Neuronal stem cell (in vitro differentiated cells): ENCODE measurements around the gene PSMG4.

Source experiments
- DNase-seq: peaks from one replicate; pipeline ENCODE4 v3.0.0-alpha.2; 2013; ENCODE audit warnings: low spot score
- H2AFZ ChIP-seq: one replicate; pipeline ENCODE4 v1.6.1; 2013; ENCODE audit warnings: mild to moderate bottlenecking, low read length, inconsistent platforms
- H2AK5ac ChIP-seq: 2 replicates; pipeline ENCODE4 v1.6.1; 2013; ENCODE audit warnings: low read depth, mild to moderate bottlenecking, inconsistent platforms, low read length, moderate library complexity, mixed read lengths
- H2BK120ac ChIP-seq: 2 replicates; pipeline ENCODE4 v1.6.1; 2013; ENCODE audit warnings: low read depth, mild to moderate bottlenecking, inconsistent platforms, low read length, moderate library complexity, mixed read lengths
- H2BK12ac ChIP-seq: one replicate; pipeline ENCODE4 v1.6.1; 2013; ENCODE audit warnings: low read length, inconsistent platforms
- H2BK15ac ChIP-seq: 2 replicates; pipeline ENCODE4 v1.6.1; 2013; ENCODE audit warnings: mild to moderate bottlenecking, low read length, inconsistent platforms, mixed read lengths
- H2BK5ac ChIP-seq: one replicate; pipeline ENCODE4 v1.6.1; 2013; ENCODE audit warnings: inconsistent platforms, mild to moderate bottlenecking, low read length, moderate library complexity
- H3K14ac ChIP-seq: one replicate; pipeline ENCODE4 v1.6.1; 2013; ENCODE audit warnings: low read length, inconsistent platforms
- H3K18ac ChIP-seq: 2 replicates; pipeline ENCODE4 v1.6.1; 2013; ENCODE audit warnings: low read length, inconsistent platforms
- H3K23ac ChIP-seq: 2 replicates; pipeline ENCODE4 v1.6.1; 2013; ENCODE audit warnings: low read depth, mild to moderate bottlenecking, mixed read lengths, low read length, inconsistent platforms; ENCODE audit not compliant: poor library complexity
- H3K27ac ChIP-seq: replicated peaks from 3 replicates; pipeline ENCODE4 v1.5.1; 2013; ENCODE audit warnings: low read length, inconsistent platforms
- H3K27me3 ChIP-seq, 3 experiments: 2 replicates each; pipeline ENCODE4 v1.6.1; 2013; ENCODE audit warnings: low read length in 3 of 3, mild to moderate bottlenecking in 2 of 3, inconsistent platforms in 1 of 3, low read depth in 1 of 3, mixed read lengths in 1 of 3, moderate library complexity in 1 of 3; ENCODE audit not compliant: control insufficient read depth in 3 of 3, insufficient read depth in 3 of 3
- H3K36me3 ChIP-seq, 2 donors: replicated peaks in 1 of 2; 2 replicates each; pipeline ENCODE4 v1.6.1; 2013; ENCODE audit warnings: low read length in 2 of 2; ENCODE audit not compliant: control insufficient read depth in 2 of 2, insufficient read depth in 2 of 2
- H3K4ac ChIP-seq: 2 replicates; pipeline ENCODE4 v1.6.1; 2013; ENCODE audit warnings: inconsistent platforms, mild to moderate bottlenecking, low read length, moderate library complexity
- H3K4me1 ChIP-seq, 2 donors: 1 replicate in 1 of 2; 2 replicates in 1 of 2; pipeline ENCODE4 v1.6.1; 2013; ENCODE audit warnings: low read length in 2 of 2, low read depth in 1 of 2; ENCODE audit not compliant: control insufficient read depth in 2 of 2, insufficient read depth in 1 of 2
- H3K4me2 ChIP-seq: one replicate; pipeline ENCODE4 v1.6.1; 2013; ENCODE audit warnings: mild to moderate bottlenecking, low read length, inconsistent platforms; ENCODE audit not compliant: insufficient read depth, poor library complexity, severe bottlenecking
- H3K4me3 ChIP-seq, 2 donors: 2 replicates each; pipeline ENCODE4 v1.5.1; 2013; ENCODE audit warnings: low read length in 2 of 2, mild to moderate bottlenecking in 2 of 2, inconsistent platforms in 1 of 2, moderate library complexity in 1 of 2
- H3K79me1 ChIP-seq: one replicate; pipeline ENCODE4 v1.6.1; 2013; ENCODE audit warnings: low read depth, mild to moderate bottlenecking, inconsistent platforms, low read length, moderate library complexity
- H3K9ac ChIP-seq: one replicate; pipeline ENCODE4 v1.6.1; 2013; ENCODE audit warnings: mild to moderate bottlenecking, low read depth, low read length, inconsistent platforms; ENCODE audit not compliant: poor library complexity
- H3K9me3 ChIP-seq, 2 donors: replicated peaks in 1 of 2; 2 replicates each; pipeline versions ENCODE3 to v1.6.1; 2013; ENCODE audit warnings: low read length in 2 of 2, mild to moderate bottlenecking in 2 of 2, inconsistent platforms in 1 of 2, low read depth in 1 of 2, mixed read lengths in 1 of 2, moderate library complexity in 1 of 2; ENCODE audit not compliant: control insufficient read depth in 2 of 2, insufficient read depth in 1 of 2
- H4K8ac ChIP-seq: one replicate; pipeline ENCODE4 v1.6.1; 2013; ENCODE audit warnings: low read depth, mild to moderate bottlenecking, inconsistent platforms, low read length, moderate library complexity
- H4K91ac ChIP-seq: one replicate; pipeline ENCODE4 v1.6.1; 2013; ENCODE audit warnings: low read length, low read depth, mild to moderate bottlenecking, inconsistent platforms; ENCODE audit not compliant: poor library complexity
- WGBS, 2 donors: extraction: QIAGEN DNeasy Blood & Tissue Kit; methylation state at CpG; one replicate each; pipeline ENCODE4 v1.1.7; 2013; ENCODE audit warnings: missing lambda C conversion rate in 2 of 2, mixed read lengths in 1 of 2; ENCODE audit not compliant: insufficient read length in 2 of 2, insufficient replicate concordance in 1 of 2; ENCODE audit errors: extremely low coverage in 2 of 2; 5-methylcytosine and 5-hydroxymethylcytosine counted together

Gene PSMG4

DNA sequence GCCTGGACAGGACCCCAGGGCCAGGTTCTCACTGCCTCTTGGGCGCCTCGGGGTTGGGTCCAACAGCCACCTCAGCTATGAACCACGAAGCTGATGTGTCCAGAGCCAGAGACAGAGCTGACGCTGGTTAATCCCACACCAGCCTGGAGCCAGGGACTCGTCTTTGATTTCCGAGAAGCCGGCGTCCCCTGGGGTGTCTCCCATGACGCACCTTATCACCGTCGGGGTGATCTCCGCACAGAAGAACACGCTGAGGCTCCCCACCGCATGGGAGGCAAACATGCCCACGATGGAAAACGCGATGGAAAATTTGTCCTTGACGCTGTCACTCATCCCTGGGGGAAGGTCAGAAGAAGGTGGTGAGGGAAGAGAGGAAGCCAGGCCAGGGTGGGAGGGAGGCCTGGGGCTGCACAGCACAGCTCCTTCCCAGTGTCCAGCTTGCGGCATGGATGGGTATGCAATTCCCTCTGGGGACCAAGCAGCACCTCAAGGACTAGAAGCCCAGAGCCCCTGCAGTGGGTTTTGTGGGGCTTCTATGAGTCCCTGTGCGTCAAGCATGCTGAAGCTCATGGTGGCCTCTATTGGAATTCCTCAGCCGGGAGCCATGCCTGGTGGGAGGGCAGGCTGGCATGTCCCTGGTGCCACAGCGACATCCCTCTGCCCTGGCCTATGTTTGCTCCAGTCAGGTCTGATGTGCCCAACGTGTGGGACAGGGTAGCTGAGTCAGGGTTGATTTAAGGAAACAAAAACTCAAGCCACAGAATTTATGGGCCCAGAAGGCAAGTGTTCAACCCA, 25.1 kb downstream of the PSMG4 start:
- no peak overlapping the region for H3K4me2 ChIP-seq
- H3K23ac ChIP-seq, result peak overlapping the region; percentile 98
- peak overlapping the region; percentile 84 for H2BK15ac ChIP-seq
- no peaks in the 10 kb centered on the region for H3K79me1 ChIP-seq
- no peak overlapping the region for H2AK5ac ChIP-seq
- peak overlapping the region; percentile 34 for H3K9ac ChIP-seq
- no peak overlapping the region for H4K8ac ChIP-seq
- H3K27ac ChIP-seq, result no peak overlapping the region
- no peak overlapping the region for H2AFZ ChIP-seq
- no peak overlapping the region for H3K4me3 ChIP-seq
- H2BK12ac ChIP-seq, result no peak overlapping the region
- H3K18ac ChIP-seq, result peak overlapping the region; percentile 77
- H3K9me3 ChIP-seq, result no peaks in the 10 kb centered on the region
- no peak for DNase-seq
- H3K14ac ChIP-seq, result no peak overlapping the region
- no peak overlapping the region for H2BK120ac ChIP-seq
- H3K4me1 ChIP-seq, result peaks cover 21 to 24% of the 10 kb centered on the region in 2 donors
- no peak overlapping the region for H3K4ac ChIP-seq
- no peak overlapping the region for H2BK5ac ChIP-seq
- H3K27me3 ChIP-seq, result no peaks in the 10 kb centered on the region
- H3K36me3 ChIP-seq, result peaks cover 6 to 45% of the 10 kb centered on the region in 2 donors
- WGBS, 2 donors, result no CpG with 5 or more reads among the region's 23 CpGs
- H4K91ac ChIP-seq, result no peak overlapping the region

GRCh38 chr6:3284436-3284876, 25.7 kb downstream of the PSMG4 start:
- Histone ChIP-seq H2AFZ (no peak overlapping the region), H3K79me1 (no peaks in the 10 kb centered on the region), H3K4me2 (no peak overlapping the region), H2BK15ac (peak overlapping the region; percentile 84), H2BK12ac (no peak overlapping the region), H2BK5ac (no peak overlapping the region), H3K14ac (peak overlapping the region; percentile 82), H3K4me3 (no peak overlapping the region), H3K36me3 (peaks cover 6 to 51% of the 10 kb centered on the region in 2 donors), H3K4ac (no peak overlapping the region), H3K4me1 (peaks cover 21 to 24% of the 10 kb centered on the region in 2 donors), H4K8ac (peak overlapping the region; percentile 53), H3K9ac (peak overlapping the region; percentile 34), H3K27ac (no peak overlapping the region), H2BK120ac (no peak overlapping the region), H2AK5ac (peak overlapping the region; percentile 30), H3K9me3 (no peaks in the 10 kb centered on the region), H3K27me3 (no peaks in the 10 kb centered on the region), H3K18ac (peak overlapping the region; percentile 77), H4K91ac (no peak overlapping the region), H3K23ac (peak overlapping the region; percentile 98)
- no peak for DNase-seq
- no CpG with 5 or more reads among the region's 17 CpGs for whole genome bisulfite sequencing, 2 donors

DNA sequence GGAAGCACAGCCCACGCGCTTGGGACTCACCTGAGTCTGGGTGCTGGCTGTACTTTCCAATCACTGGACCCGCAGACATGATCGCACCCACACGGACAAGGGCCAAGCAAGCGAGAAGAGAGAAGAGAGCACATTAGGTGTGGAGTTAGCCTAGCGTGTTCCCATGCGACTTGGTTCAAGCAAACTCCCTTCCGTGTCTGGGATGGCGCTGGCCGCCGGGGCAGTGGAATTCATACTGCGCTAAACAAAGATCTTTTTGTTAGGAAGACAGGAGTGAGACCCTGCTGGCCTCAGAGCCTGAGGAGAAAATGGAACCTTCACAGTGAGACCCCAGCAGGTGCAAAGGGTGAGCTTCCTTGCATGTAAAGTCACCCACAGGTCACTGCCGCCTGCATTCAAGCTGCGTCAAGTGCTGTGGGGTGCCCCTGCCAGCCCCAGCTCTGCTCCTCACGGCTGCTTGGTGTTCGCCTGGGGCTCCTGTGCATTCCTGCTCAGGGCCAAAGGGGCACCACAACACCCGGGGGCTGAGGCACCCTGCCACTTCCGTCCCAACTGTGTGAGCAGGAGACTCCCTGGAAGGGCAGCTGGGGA, 26.4 kb downstream of the PSMG4 start:
- H3K18ac ChIP-seq, result peak overlapping the region; percentile 53
- H2AFZ ChIP-seq, result no peak overlapping the region
- no peak overlapping the region for H3K4ac ChIP-seq
- H3K9ac ChIP-seq, result no peak overlapping the region
- no peaks in the 10 kb centered on the region for H3K9me3 ChIP-seq
- no peak overlapping the region for H3K27ac ChIP-seq
- no peak overlapping the region for H3K4me3 ChIP-seq
- H2BK120ac ChIP-seq, result no peak overlapping the region
- peaks cover 6 to 51% of the 10 kb centered on the region in 2 donors for H3K36me3 ChIP-seq
- no peak overlapping the region for H2BK5ac ChIP-seq
- no peak overlapping the region for H2BK12ac ChIP-seq
- no peak overlapping the region for H3K14ac ChIP-seq
- H3K23ac ChIP-seq, result no peak overlapping the region
- H3K4me1 ChIP-seq, result peaks cover 21 to 24% of the 10 kb centered on the region in 2 donors
- no peaks in the 10 kb centered on the region for H3K79me1 ChIP-seq
- no peaks in the 10 kb centered on the region for H3K27me3 ChIP-seq
- H3K4me2 ChIP-seq, result no peak overlapping the region
- H4K91ac ChIP-seq, result no peak overlapping the region
- no CpG with 5 or more reads among the region's 19 CpGs for WGBS, 2 donors
- DNase-seq, result no peak
- H4K8ac ChIP-seq, result no peak overlapping the region
- no peak overlapping the region for H2BK15ac ChIP-seq
- H2AK5ac ChIP-seq, result peak overlapping the region; percentile 14

- no peak overlapping the region for H4K8ac ChIP-seq
- no peak overlapping the region for H2BK15ac ChIP-seq
- no peaks in the 10 kb centered on the region for H3K9me3 ChIP-seq
- H2AFZ ChIP-seq, result no peak overlapping the region
- peaks cover 6 to 55% of the 10 kb centered on the region in 2 donors for H3K36me3 ChIP-seq
- peak overlapping the region; percentile 73 for H3K18ac ChIP-seq
- peak overlapping the region; percentile 14 for H2AK5ac ChIP-seq
- H3K4me1 ChIP-seq, result peaks cover 20 to 24% of the 10 kb centered on the region in 2 donors
- H3K27me3 ChIP-seq, result no peaks in the 10 kb centered on the region
- DNase-seq, result no peak
- no peak overlapping the region for H3K27ac ChIP-seq
- H3K23ac ChIP-seq, result no peak overlapping the region
- H4K91ac ChIP-seq, result no peak overlapping the region
- H2BK5ac ChIP-seq, result no peak overlapping the region
- H3K4ac ChIP-seq, result no peak overlapping the region
- no peak overlapping the region for H3K14ac ChIP-seq
- H2BK12ac ChIP-seq, result no peak overlapping the region
- H3K79me1 ChIP-seq, result no peaks in the 10 kb centered on the region
- H3K4me2 ChIP-seq, result no peak overlapping the region
- no peak overlapping the region for H2BK120ac ChIP-seq
- no CpG with 5 or more reads among the region's 14 CpGs for WGBS, 2 donors
- no peak overlapping the region for H3K4me3 ChIP-seq
- no peak overlapping the region for H3K9ac ChIP-seq
Observed at GRCh38 chr6:3285732-3286131, 27.0 kb downstream of the PSMG4 start.
